Osteoblast (primary cell): Measurements from ENCODE around the gene ANKLE1. TPM values are rescaled to one million over a fixed set of nuclear protein-coding genes. Genes with fewer than 3 reads are reported as not detected.
A peak's percentile ranks its signal among the peaks of the same experiment; 100 is the strongest.

Experiments
- DNase-seq: peaks from one replicate; pipeline ENCODE4 v3.0.0; 2011; ENCODE audit warnings: low spot score, mixed read lengths; ENCODE audit not compliant: insufficient read length; ENCODE audit errors: missing footprints
- H2AFZ ChIP-seq: 2 replicates; pipeline ENCODE4 v1.6.0; 2011; ENCODE audit warnings: mild to moderate bottlenecking, low read length
- H3K27ac ChIP-seq: 2 replicates; pipeline ENCODE4 v1.5.1; 2011; ENCODE audit warnings: mild to moderate bottlenecking, low read depth, low read length, moderate library complexity
- H3K27me3 ChIP-seq: 2 replicates; pipeline ENCODE4 v1.6.0; 2012; ENCODE audit warnings: mild to moderate bottlenecking, control low read depth, inconsistent platforms, low read length, moderate library complexity; ENCODE audit not compliant: insufficient read depth
- H3K36me3 ChIP-seq: 2 replicates; pipeline ENCODE4 v1.5.1; 2011; ENCODE audit warnings: mild to moderate bottlenecking, low read length, control low read depth, moderate library complexity; ENCODE audit not compliant: insufficient read depth
- H3K4me1 ChIP-seq: 2 replicates; pipeline ENCODE4 v1.5.1; 2011; ENCODE audit warnings: mild to moderate bottlenecking, low read length, control low read depth, moderate library complexity; ENCODE audit not compliant: insufficient read depth
- H3K4me2 ChIP-seq: 2 replicates; pipeline ENCODE4 v1.6.0; 2011; ENCODE audit warnings: mild to moderate bottlenecking, low read length; ENCODE audit not compliant: insufficient read depth
- H3K4me3 ChIP-seq: fragments of 200-600 bp; sonication (generic); 3 replicates; pipeline ENCODE4 v1.5.1; 2012; ENCODE audit warnings: mild to moderate bottlenecking, low read length, inconsistent platforms; ENCODE audit not compliant: insufficient read depth
- H3K79me2 ChIP-seq: 2 replicates; pipeline ENCODE4 v1.6.0; 2012; ENCODE audit warnings: mild to moderate bottlenecking, low read length, control low read depth, inconsistent platforms; ENCODE audit not compliant: insufficient read depth
- H3K9me3 ChIP-seq: 2 replicates; pipeline ENCODE4 v1.5.1; 2011; ENCODE audit warnings: low read depth, low read length, control low read depth
- H4K20me1 ChIP-seq: 2 replicates; pipeline ENCODE4 v1.6.0; 2012; ENCODE audit warnings: mild to moderate bottlenecking, low read length, control low read depth; ENCODE audit not compliant: insufficient read depth
- CTCF ChIP-seq: IDR thresholded peaks from 2 replicates; pipeline ENCODE4 v1.5.1; 2011; ENCODE audit warnings: mild to moderate bottlenecking, low read depth, low read length, moderate library complexity; ENCODE audit errors: extremely low read depth
- total RNA-seq: library from RNA; depleted of rRNA; stranded (reverse); fragments of >200 nt; gene quantifications from 2 replicates; pipeline ENCODE4 v1.2.3, GENCODE V29; 2012

The ANKLE1 gene
- total RNA-seq, 1 donor, result not detected

- H3K4me1 ChIP-seq, result peaks cover 23% of the 10 kb centered on the region
- peak overlapping the region; percentile 85 for H2AFZ ChIP-seq
- DNase-seq, result peak; percentile 100
- H3K79me2 ChIP-seq, result no peaks in the 10 kb centered on the region
- H3K4me3 ChIP-seq, result peak overlapping the region; percentile 82
- H3K9me3 ChIP-seq, result no peaks in the 10 kb centered on the region
- TF ChIP-seq CTCF, result no peak
- no peaks in the 10 kb centered on the region for H3K27me3 ChIP-seq
- peak overlapping the region; percentile 28 for H3K27ac ChIP-seq
- no peaks in the 10 kb centered on the region for H3K36me3 ChIP-seq
- H4K20me1 ChIP-seq, result no peaks in the 10 kb centered on the region
- peak overlapping the region; percentile 89 for H3K4me2 ChIP-seq
Observed at GRCh38 chr19:17333611-17334413, 52.1 kb downstream of the ANKLE1 start.

- peak within 1 kb of the TSS; percentile 93 for H2AFZ ChIP-seq
- H3K4me3 ChIP-seq, result peak within 1 kb of the TSS; percentile 82
- no peaks in the 10 kb centered on the region for H3K79me2 ChIP-seq
- no peaks in the 10 kb centered on the region for H3K36me3 ChIP-seq
- no peak for TF ChIP-seq CTCF
- no peaks in the 10 kb centered on the region for H3K9me3 ChIP-seq
- peak within 1 kb of the TSS; percentile 28 for H3K27ac ChIP-seq
- peaks cover 23% of the 10 kb centered on the region for H3K4me1 ChIP-seq
- H3K27me3 ChIP-seq, result no peaks in the 10 kb centered on the region
- H4K20me1 ChIP-seq, result no peaks in the 10 kb centered on the region
- DNase-seq, result peak; percentile 100
- peak within 1 kb of the TSS; percentile 89 for H3K4me2 ChIP-seq
Observed at GRCh38 chr19:17334414-17335409, 53.0 kb downstream of the ANKLE1 start, which contains the start of gene ANO8. Gene ANO8 (minus strand): TSS chr19:17334855. CDS start chr19:17334670, 185 bp downstream.

- H3K4me3 ChIP-seq, result no peak overlapping the region
- peak overlapping the region; percentile 89 for H3K4me2 ChIP-seq
- no peaks in the 10 kb centered on the region for H4K20me1 ChIP-seq
- peak; percentile 58 for DNase-seq
- no peaks in the 10 kb centered on the region for H3K9me3 ChIP-seq
- H3K79me2 ChIP-seq, result no peaks in the 10 kb centered on the region
- no peaks in the 10 kb centered on the region for H3K27me3 ChIP-seq
- H2AFZ ChIP-seq, result no peak overlapping the region
- TF ChIP-seq CTCF, result no peak
- peaks cover 23% of the 10 kb centered on the region for H3K4me1 ChIP-seq
- no peak overlapping the region for H3K27ac ChIP-seq
- H3K36me3 ChIP-seq, result no peaks in the 10 kb centered on the region
Observed at GRCh38 chr19:17335575-17335974, 53.9 kb downstream of the ANKLE1 start.

Other genes with a start within 250 kb of the ANKLE1 start
- gene HAUS8, start 206.4 kb upstream of the ANKLE1 start, total RNA-seq, result 1.8 and 2.1 TPM in 2 replicates
- 86.9 and 96.6 TPM in 2 replicates for gene MYO9B, start 206.1 kb upstream of the ANKLE1 start, total RNA-seq
- 22.4 and 25.7 TPM in 2 replicates for gene USE1, start 66.5 kb upstream of the ANKLE1 start, total RNA-seq
- gene OCEL1, start 55.7 kb upstream of the ANKLE1 start, total RNA-seq, result 2.4 and 3.3 TPM in 2 replicates
- 29.5 and 32.2 TPM in 2 replicates for gene NR2F6, start 36.0 kb upstream of the ANKLE1 start, total RNA-seq
- not detected in 2 replicates for gene USHBP1, start 17.2 kb upstream of the ANKLE1 start, total RNA-seq
- gene BABAM1, start 14.5 kb upstream of the ANKLE1 start, total RNA-seq, result 74.8 and 76.7 TPM in 2 replicates
- 12.7 and 14.8 TPM in 2 replicates for gene ABHD8, start 21.5 kb downstream of the ANKLE1 start, total RNA-seq
- 21.8 and 40.5 TPM in 2 replicates for gene MRPL34, start 24.0 kb downstream of the ANKLE1 start, total RNA-seq
- 8.5 and 11.6 TPM in 2 replicates for gene DDA1, start 27.7 kb downstream of the ANKLE1 start, total RNA-seq
- 5.1 and 7.4 TPM in 2 replicates for gene ANO8, start 53.0 kb downstream of the ANKLE1 start, total RNA-seq
- gene GTPBP3, start 55.7 kb downstream of the ANKLE1 start, total RNA-seq, result 10.9 and 14.7 TPM in 2 replicates
- gene PLVAP, start 95.4 kb downstream of the ANKLE1 start, total RNA-seq, result not detected in 2 replicates
- not detected in 2 replicates for gene CCDC194, start 112.3 kb downstream of the ANKLE1 start, total RNA-seq
- 10.1 and 13.8 TPM in 2 replicates for gene BST2, start 123.7 kb downstream of the ANKLE1 start, total RNA-seq
- 41.3 and 50.7 TPM in 2 replicates for gene MVB12A, start 138.1 kb downstream of the ANKLE1 start, total RNA-seq
- not detected in 2 replicates for gene TMEM221, start 166.8 kb downstream of the ANKLE1 start, total RNA-seq
- gene NXNL1, start 179.0 kb downstream of the ANKLE1 start, total RNA-seq, result not detected in 2 replicates
- 47.4 and 64.4 TPM in 2 replicates for gene SLC27A1, start 188.6 kb downstream of the ANKLE1 start, total RNA-seq
- gene PGLS, start 229.7 kb downstream of the ANKLE1 start, total RNA-seq, result 84.6 and 98.1 TPM in 2 replicates